Right kidney (tissue), 9 donors: ENCODE measurements around the gene CKM.

Experiments used
- DNase-seq: peaks from one replicate; pipeline ENCODE4 v3.0.0-alpha.2; 2016
- long read RNA-seq, 8 donors: transcript quantifications; one replicate each; lab custom pipeline, GENCODE V29; 2026

The CKM gene
- long read RNA-seq, donor 1: 0 reads
- long read RNA-seq, donor 2: 0 reads
- long read RNA-seq, donor 3: 0 reads
- long read RNA-seq, donor 4: 0 reads
- long read RNA-seq, donor 5: 0 reads
- long read RNA-seq, donor 6: 0 reads
- long read RNA-seq, donor 7, partial matches to known transcripts: 0 of 2 reads
- long read RNA-seq, donor 7, other reads (novel, unspliced or antisense): 0 of 2 reads
- long read RNA-seq, donor 8: 0 reads

GRCh38 chr19:45322744-45323281 is at the start of gene CKM:
Gene CKM (minus strand): TSS chr19:45322875. CDS start chr19:45319713, 3,162 bp downstream.
- DNase-seq: no peak

DNA sequence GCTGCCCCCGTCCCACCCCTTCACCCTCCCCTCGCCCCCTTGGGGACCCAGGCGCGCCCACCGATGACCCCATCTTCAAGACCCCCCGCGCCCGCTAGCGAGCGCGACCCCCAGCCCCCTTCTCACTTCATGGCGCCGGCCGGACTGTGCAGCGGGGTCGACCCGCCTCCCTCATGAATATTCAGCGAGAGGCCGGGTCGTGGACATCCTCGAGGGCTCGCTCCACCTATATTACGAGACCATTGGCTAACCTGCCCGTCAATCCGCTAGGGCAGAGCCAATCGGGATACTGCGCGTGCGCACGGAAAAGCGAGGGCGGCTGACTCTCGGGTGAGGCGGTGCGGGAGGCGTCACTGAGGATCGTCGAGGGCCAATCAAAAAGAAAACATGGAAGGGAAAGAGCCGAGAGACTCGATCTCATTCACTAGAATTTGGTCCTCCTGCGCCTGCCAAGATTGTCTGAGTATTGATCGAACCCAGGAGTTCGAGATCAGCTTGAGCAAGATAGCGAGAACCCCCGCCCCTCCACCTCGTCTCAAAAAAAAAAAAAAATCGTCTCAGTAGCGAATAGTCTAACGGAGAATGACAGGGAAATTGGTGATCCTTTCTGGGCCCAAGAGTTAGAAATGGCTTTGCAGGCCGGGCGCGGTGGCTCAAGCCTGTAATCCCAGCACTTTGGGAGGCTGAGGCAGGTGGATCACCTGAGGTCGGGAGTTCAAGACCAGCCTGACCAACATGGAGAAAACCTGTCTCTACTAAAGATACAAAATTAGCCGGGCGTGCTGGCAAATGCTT is 47.9 kb upstream of the CKM start, which contains the start of gene ERCC2:
Gene ERCC2, minus strand, starts transcription at position 164 of the 795 bp plus-strand sequence. Its CDS starts 33 bp downstream, at position 131.
- DNase-seq: peak; percentile 88

GRCh38 chr19:45368737-45369340 is 46.2 kb upstream of the CKM start:
- no peak for DNase-seq

DNA sequence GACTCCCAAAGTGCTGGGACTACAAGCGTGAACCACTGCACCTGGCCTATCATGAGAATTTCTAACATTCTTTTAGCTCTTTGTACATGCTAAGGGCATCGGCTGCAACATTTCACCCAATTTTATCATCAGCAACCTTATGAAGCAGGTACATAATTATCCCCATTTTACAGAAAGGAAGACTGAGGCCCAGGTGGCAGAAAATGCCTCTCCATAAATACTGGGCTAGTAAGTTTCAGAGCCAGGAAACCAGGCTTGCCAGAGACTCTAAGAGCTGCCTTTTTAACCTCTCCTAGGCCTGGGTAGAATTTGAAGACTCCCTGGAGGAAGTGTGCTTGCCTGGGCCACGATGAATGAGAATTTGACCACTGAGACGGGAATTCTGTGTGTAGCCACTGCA is 45.5 kb upstream of the CKM start:
- no peak for DNase-seq

DNA sequence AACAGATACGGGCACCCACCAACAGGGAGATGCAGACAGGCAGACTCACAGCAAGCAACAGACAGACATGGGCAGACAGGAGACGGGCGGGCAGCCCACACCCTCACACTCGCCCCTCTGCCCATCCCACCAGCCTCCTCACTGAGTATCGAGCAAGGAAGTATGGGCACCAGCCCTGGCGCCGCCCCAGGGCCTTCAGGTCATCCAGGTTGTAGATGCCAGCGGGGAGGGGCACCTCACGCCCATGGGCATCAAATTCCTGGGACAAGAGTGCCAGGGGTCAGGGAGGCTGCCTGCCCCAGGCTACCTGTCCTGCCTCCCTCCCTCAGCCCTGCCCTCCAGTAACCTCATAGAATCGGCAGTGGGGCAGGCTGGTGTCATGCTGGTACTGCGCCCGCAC is 42.0 kb upstream of the CKM start:
- no peak for DNase-seq

DNA sequence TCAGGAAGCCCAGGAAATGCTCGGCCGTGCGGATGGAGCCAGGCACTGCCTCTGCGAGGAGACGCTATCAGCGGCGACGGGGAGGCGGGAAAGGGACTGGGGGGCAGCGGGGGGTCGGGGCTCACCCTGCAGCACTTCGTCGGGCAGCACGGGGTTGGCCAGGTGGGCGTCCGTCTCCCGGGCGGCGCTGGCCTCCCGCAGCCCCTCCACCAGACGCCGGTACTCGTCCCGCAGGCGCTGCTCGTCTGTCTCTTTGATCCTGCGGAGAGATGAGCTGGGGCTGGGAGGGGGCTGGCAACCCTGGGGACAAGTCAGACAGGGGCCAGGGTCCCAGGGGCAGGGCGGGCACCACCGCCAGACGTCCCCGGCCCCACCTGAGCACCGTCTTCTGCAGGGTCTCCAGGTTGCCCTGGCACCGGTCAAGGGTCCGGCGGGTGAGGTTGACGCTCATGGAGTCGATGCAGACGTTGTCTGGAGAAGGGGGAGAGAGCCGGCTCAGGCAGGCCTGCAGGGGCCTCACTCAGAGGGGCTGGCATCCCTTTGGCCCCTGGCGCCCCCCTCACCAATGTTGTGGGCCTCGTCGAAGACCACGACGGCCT is 41.3 kb upstream of the CKM start:
- DNase-seq: no peak

DNA sequence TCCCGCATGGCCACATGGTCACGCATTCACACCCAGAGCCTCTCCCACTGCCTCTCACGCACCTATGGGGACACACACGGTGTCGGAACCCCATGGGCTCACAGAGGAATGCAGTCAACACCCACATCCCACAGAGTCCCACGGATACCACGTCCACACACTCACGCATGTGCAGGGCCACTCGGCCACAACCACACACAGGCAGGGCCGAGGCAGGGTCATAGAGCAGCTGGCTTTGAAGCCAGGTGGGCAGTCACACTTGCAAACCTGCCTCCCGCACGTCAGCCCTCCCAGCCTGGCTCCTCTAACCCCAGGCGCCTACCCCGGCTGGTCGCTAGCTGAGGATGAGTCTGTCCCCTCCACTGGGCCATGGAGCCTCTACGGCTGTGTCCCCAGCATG is 39.6 kb upstream of the CKM start:
- DNase-seq: no peak

DNA sequence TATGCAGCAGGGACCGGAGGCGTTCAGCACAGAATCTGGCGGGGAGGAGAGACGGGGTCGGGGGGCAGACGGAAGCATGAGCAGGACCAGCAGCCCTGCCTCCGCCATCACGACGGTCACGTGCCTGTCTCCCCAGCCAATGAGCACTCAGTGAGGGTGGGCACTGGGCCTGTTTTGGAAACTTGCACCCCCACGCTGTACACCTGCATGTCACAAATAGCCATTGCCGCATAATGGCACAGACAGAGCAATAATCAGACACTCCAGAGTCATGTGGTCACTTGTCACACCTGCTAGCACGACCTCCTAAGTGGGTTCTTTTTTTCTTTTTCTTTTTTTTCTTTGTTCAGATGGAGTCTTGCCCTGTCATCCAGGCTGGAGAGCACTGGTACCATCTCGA is 38.9 kb upstream of the CKM start:
- DNase-seq: no peak

DNA sequence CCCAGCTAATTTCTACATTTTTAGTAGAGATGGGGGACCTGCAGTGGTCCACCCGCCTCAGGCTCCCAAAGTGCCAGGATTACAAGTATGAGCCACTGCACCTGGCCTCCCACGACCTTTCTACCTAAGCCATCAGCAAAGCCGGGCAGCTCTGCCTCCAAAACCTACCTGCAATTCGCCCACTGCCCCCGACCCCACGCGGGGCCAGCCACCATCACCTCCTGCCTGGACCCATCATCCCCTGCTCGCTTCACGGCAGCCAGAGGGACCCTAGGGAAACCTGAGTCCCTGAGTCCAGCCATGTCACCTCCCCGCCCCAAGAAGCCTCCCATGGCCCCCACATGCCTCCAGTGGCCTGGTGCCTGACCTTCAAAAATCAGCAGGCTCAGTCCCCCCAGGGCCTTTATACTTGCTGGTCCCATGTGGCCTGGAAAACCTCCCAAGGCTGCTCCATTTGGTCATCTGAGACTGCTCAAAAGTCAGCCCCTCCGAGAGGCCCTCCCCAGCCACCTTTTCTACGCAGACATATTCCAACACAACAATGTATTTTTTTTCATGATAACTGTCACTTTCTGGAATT is 35.6 kb upstream of the CKM start:
- no peak for DNase-seq

- no peak for DNase-seq
Measured at GRCh38 chr19:45357445-45357783, 34.7 kb upstream of the CKM start.

GRCh38 chr19:45356760-45357444 is 34.2 kb upstream of the CKM start:
- no peak for DNase-seq

DNA sequence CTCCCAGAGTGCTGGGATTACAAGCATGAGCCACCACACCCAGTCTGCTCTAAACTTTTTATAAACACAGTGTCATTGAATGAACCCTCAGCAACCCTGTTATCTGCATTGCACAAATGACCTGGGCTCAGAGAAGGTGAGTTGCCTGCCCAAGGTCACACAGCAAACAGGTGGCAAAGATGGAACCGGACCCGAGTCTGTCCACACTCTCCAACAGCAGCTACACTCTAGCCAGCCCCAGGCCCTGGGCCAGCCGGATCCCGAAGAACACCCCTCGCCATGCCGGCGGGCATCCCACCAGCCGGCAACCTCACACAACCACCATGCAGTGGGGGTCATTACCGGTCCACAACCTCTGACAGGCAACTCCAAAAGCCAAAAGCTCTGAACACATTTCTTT is 33.2 kb upstream of the CKM start:
- no peak for DNase-seq

DNA sequence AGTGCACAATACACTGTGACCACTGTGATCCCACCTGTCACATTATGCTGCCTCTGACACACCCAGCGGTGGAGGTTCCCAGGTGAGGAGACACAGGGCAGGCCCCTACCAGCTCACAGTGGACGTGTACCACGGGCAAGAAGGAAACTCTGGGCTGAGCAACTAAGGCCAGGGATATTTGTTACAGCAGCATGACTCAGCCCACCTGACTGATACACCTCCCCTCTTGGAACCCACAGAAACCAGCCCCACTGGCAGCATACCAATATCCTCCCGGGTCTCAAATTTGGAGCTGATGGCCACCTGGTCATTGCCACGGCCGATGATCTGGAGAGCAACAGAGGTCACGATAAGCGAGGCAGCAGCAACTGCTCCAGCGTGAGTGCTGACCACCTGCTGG is 32.7 kb upstream of the CKM start:
- no peak for DNase-seq

DNA sequence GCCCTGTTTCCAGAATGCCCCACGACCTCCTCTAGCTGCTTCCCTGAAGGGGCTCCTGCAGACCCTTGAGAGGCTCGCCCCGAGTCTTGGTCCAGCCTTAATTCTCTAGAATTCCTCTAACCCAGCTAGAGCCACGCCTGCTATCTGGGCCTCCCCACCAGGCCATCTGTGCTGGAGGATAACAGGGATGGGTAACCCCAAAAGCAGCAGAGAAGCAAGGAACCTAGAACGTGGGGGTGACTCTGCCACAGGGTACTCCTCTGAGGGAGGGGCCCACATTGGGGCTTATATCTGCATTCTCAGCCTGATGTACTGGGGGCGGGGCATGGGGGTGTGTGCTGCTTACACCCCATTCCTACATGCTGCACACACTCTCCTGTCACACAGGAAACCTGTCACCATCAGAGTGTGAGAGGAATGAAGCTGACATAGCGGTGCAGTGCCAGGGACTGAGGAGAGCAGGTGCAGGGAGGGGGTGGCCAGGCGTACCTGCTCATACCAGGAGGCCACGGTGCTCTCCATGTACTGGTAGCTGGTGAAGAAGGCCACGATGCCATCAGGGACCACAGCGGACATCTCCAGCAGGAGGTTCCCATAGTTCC is 31.7 kb upstream of the CKM start:
- DNase-seq: no peak

GRCh38 chr19:45352914-45353796 is 30.5 kb upstream of the CKM start:
- no peak for DNase-seq

DNA sequence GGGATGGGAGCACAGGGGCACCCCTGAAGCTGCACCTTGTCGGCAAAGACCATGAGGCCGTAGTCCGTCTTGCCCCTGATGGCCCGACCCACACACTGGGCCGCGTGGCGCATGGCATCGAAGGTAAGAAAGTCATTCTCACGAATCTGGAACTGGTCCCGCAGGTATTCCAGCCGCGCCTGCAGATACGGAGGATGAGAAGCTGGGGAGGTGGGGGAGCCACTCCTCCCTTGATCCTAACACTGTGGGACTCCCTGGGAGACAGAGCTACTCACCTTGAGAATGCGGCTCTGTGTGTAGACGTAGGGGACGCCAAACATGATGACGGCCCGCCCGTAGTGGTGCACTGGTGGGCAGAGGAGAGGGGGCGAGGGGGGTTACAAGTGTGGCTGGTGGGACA is 29.8 kb upstream of the CKM start:
- DNase-seq: no peak

GRCh38 chr19:45352062-45352461 is 29.4 kb upstream of the CKM start:
- DNase-seq: no peak

DNA sequence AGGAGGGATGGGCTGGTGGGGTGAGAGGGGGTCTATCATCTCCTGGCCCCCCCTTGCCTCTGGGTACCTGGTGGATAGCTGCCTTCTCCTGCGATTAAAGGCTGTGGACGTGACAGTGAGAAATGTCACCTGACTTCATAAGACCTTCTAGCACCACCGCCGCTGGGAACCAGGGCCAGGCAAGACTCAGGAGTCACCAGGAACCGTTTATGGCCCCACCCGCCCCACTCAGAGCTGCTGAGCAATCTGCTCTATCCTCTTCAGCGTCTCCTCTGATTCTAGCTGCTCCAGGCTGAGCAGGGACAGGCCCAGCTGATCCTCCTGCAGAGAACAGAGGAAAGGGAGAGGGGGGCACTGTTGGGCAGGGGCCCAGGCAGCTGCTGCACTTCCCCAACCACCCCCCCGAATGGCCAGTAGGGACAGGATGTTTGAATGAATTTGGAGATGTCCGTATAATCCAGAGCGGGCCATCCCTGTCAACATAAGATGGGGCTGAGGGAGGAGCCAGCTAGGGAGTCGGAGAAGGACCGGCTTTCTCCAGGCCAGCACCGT is 28.8 kb upstream of the CKM start:
- DNase-seq: no peak

GRCh38 chr19:45350477-45351058 is 27.9 kb upstream of the CKM start:
- no peak for DNase-seq

- no peak for DNase-seq
Measured at GRCh38 chr19:45349430-45349941, 26.8 kb upstream of the CKM start.
